Neural crest cell (in vitro differentiated cells): ENCODE data around the gene TRMT2A. TPM values are rescaled to one million over a fixed set of nuclear protein-coding genes. Genes with fewer than 3 reads are reported as not detected.

ENCODE experiments used
- DNase-seq: peaks from one replicate; pipeline ENCODE4 v3.0.0; 2021; ENCODE audit warnings: low read depth, mixed read lengths, low spot score
- H3K27ac Mint-ChIP-seq: one replicate; pipeline ENCODE4 v1.8.0; 2021; ENCODE audit warnings: mild to moderate bottlenecking, mixed read lengths; ENCODE audit not compliant: unreplicated experiment
- H3K27me3 Mint-ChIP-seq: 2 replicates; pipeline ENCODE4 v1.8.0; 2021; ENCODE audit warnings: low read depth, mild to moderate bottlenecking, mixed read lengths
- H3K36me3 Mint-ChIP-seq: 2 replicates; pipeline ENCODE4 v1.8.0; 2021; ENCODE audit warnings: low read depth, mild to moderate bottlenecking, mixed read lengths
- H3K4me1 Mint-ChIP-seq: 2 replicates; pipeline ENCODE4 v1.8.0; 2021; ENCODE audit warnings: mixed read lengths
- H3K4me3 Mint-ChIP-seq: one replicate; pipeline ENCODE4 v1.8.0; 2021; ENCODE audit warnings: mild to moderate bottlenecking, mixed read lengths
- H3K9me3 Mint-ChIP-seq: 2 replicates; pipeline ENCODE4 v1.8.0; 2021; ENCODE audit warnings: mixed read lengths
- CTCF ChIP-seq: fragments of 200-600 bp; sonication (generic); conservative IDR thresholded peaks from 2 replicates; pipeline ENCODE4 v1.5.0; 2021; ENCODE audit warnings: antibody characterized with exemption, mild to moderate bottlenecking
- total RNA-seq: library from RNA; stranded (reverse); gene quantifications from 2 replicates; pipeline ENCODE4 v1.2.1, GENCODE V29; 2021

TRMT2A gene
- total RNA-seq, 1 donor from 2014 or later = 77.7 TPM

- H3K27ac Mint-ChIP-seq = no peak overlapping the region
- H3K36me3 Mint-ChIP-seq = peaks cover 13% of the 10 kb centered on the region
- no peak for TF ChIP-seq CTCF
Measured at GRCh38 chr22:20106205-20106848, 10.7 kb downstream of the TRMT2A start.

GRCh38 chr22:20105456-20106204 is 11.4 kb downstream of the TRMT2A start:
- H3K27ac Mint-ChIP-seq = no peak overlapping the region

More at GRCh38 chr22:20106205-20106848, 10.7 kb downstream of the TRMT2A start:
- H3K4me1 Mint-ChIP-seq = peaks cover 6% of the 10 kb centered on the region
- peaks cover 9% of the 10 kb centered on the region for H3K27me3 Mint-ChIP-seq
- DNase-seq = no peak
- H3K9me3 Mint-ChIP-seq = no peaks in the 10 kb centered on the region
- no peak overlapping the region for H3K4me3 Mint-ChIP-seq

GRCh38 chr22:20102203-20102780 is 14.7 kb downstream of the TRMT2A start:
- Mint-ChIP-seq H3K27ac (no peak overlapping the region), H3K27me3 (no peaks in the 10 kb centered on the region), H3K36me3 (peaks cover 13% of the 10 kb centered on the region), H3K9me3 (no peaks in the 10 kb centered on the region), H3K4me1 (no peaks in the 10 kb centered on the region), H3K4me3 (no peak overlapping the region)
- no peak for DNase-seq
- no peak for TF ChIP-seq CTCF

More at GRCh38 chr22:20105456-20106204, 11.4 kb downstream of the TRMT2A start:
- Mint-ChIP-seq H3K9me3 (no peaks in the 10 kb centered on the region), H3K4me1 (no peaks in the 10 kb centered on the region), H3K27me3 (peaks cover 5% of the 10 kb centered on the region), H3K36me3 (peaks cover 13% of the 10 kb centered on the region), H3K4me3 (no peak overlapping the region)
- no peak for TF ChIP-seq CTCF
- no peak for DNase-seq

- H3K4me1 Mint-ChIP-seq = no peaks in the 10 kb centered on the region
- DNase-seq = no peak
- H3K4me3 Mint-ChIP-seq = no peak overlapping the region
- H3K36me3 Mint-ChIP-seq = peaks cover 19% of the 10 kb centered on the region
- no peak for TF ChIP-seq CTCF
- H3K27me3 Mint-ChIP-seq = no peaks in the 10 kb centered on the region
- H3K27ac Mint-ChIP-seq = no peak overlapping the region
- no peaks in the 10 kb centered on the region for H3K9me3 Mint-ChIP-seq
Measured at GRCh38 chr22:20101638-20102037, 15.4 kb downstream of the TRMT2A start.

- no peaks in the 10 kb centered on the region for H3K9me3 Mint-ChIP-seq
- H3K4me3 Mint-ChIP-seq = no peak overlapping the region
- TF ChIP-seq CTCF = no peak
- H3K27ac Mint-ChIP-seq = no peak overlapping the region
- H3K4me1 Mint-ChIP-seq = no peaks in the 10 kb centered on the region
- DNase-seq = no peak
- no peaks in the 10 kb centered on the region for H3K27me3 Mint-ChIP-seq
- peaks cover 34% of the 10 kb centered on the region for H3K36me3 Mint-ChIP-seq
Measured at GRCh38 chr22:20099099-20099711, 17.8 kb downstream of the TRMT2A start.
